Measurements from ENCODE around the gene MDM2.

GRCh38 chr12:68838046-68838886 is 30.3 kb downstream of the MDM2 start:
- TF ChIP-seq CTCF (IDR thresholded peaks at IDR 0.05 in 2 of 3, conservative IDR thresholded peaks at IDR 0.05 in 1 of 3; ENCODE audit: control insufficient read depth in 2 of 3, extremely low read depth in 1 of 3, insufficient read depth in 1 of 3, low read depth in 3 of 3, low read length in 3 of 3) = no peak
- no peak for TF ChIP-seq EP300 (IDR thresholded peaks at IDR 0.05; ENCODE audit: borderline replicate concordance in 1 of 2, control insufficient read depth in 1 of 2, low read depth in 2 of 2, low read length in 2 of 2)
- TF ChIP-seq SMAD1 (IDR thresholded peaks at IDR 0.05; ENCODE audit: low read depth, partially characterized antibody) = no peak
- TF ChIP-seq ZNF384 (IDR thresholded peaks at IDR 0.05; ENCODE audit: borderline replicate concordance, low read depth, low read length) = no peak
- no peak for TF ChIP-seq TAF1 (IDR thresholded peaks at IDR 0.05; ENCODE audit: borderline replicate concordance, low read depth, low read length)
- no peak for TF ChIP-seq MEF2A (IDR thresholded peaks at IDR 0.05; ENCODE audit: insufficient read depth, low read depth, low read length)
- no peak for TF ChIP-seq ZBTB11 (CRISPR knock-in tag; IDR thresholded peaks at IDR 0.05)

Measured in GM12878 (cell line).